Lower leg skin (tissue), 4 donors: Measurements from ENCODE around the gene MCTP1. TPM values are rescaled to one million over a fixed set of nuclear protein-coding genes. Genes with fewer than 3 reads are reported as not detected.

Experiments
- DNase-seq, 2 donors: peaks; one replicate each; pipeline ENCODE4 v3.0.0-alpha.2; 2019; ENCODE audit warnings: low spot score in 2 of 2
- H3K4me3 ChIP-seq: fragments of 200-600 bp; sonication (generic); 2 replicates; pipeline ENCODE4 v1.5.1; 2017; ENCODE audit warnings: mild to moderate bottlenecking, low read depth; ENCODE audit not compliant: poor library complexity, severe bottlenecking
- POLR2A ChIP-seq, 2 donors: fragments of 450-650 bp; IDR thresholded peaks; one replicate each; pipeline ENCODE4 v1.6.1; 2016 to 2017; ENCODE audit warnings: antibody characterized with exemption in 2 of 2, mild to moderate bottlenecking in 1 of 2, moderate library complexity in 1 of 2
- WGBS, 2 donors: methylation state at CpG; one replicate each; pipeline ENCODE4 v1.1.5; 2018; 5-methylcytosine and 5-hydroxymethylcytosine counted together
- intact Hi-C: fragments of 100-400 bp; cut with DNase I; formaldehyde crosslinking; loops from one replicate; pipeline ENCODE4 v1.15.0; 2023; ENCODE audit warnings: low total_unique reads
- total RNA-seq, 4 donors: library from RNA; depleted of rRNA; stranded (reverse); fragments of >200 nt; gene quantifications; one replicate each; pipeline ENCODE4 v1.1.0, GENCODE V29; 2016
- TF ChIP-seq, protein P1 (sequence below), 3 donors: fragments of 450-650 bp; IDR thresholded peaks; one replicate each; pipeline ENCODE4 v1.5.1; 2016; ENCODE audit warnings: antibody characterized with exemption in 3 of 3, mild to moderate bottlenecking in 3 of 3, moderate library complexity in 2 of 3

Gene MCTP1
- total RNA-seq, 4 donors from 2014 or later: 6.3 to 36.5 (median 9.8) TPM

DNA sequence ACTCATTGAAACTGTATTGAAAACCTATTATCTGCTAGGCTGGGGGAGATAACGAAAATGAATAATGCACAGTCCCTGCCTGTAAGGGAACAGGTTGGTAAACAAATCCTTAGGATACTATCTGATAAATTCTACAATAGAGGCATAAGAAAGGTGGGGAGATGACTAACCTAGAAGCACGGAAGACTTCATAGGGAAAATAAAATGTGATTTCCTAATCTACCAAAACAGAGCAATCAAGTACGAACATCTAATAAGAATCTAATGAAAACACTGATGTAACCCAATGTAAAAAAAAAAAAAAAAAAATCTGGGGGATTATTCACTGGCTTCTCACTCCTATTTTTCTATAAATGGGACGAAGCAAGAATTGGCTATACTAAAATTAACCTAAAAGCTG is 542.0 kb downstream of the MCTP1 start:
- H3K4me3 ChIP-seq: no peak overlapping the region
- intact Hi-C loops: no loop called here
- TF ChIP-seq POLR2A (IDR thresholded peaks at IDR 0.05): no peak
- TF ChIP-seq, protein P1, sequence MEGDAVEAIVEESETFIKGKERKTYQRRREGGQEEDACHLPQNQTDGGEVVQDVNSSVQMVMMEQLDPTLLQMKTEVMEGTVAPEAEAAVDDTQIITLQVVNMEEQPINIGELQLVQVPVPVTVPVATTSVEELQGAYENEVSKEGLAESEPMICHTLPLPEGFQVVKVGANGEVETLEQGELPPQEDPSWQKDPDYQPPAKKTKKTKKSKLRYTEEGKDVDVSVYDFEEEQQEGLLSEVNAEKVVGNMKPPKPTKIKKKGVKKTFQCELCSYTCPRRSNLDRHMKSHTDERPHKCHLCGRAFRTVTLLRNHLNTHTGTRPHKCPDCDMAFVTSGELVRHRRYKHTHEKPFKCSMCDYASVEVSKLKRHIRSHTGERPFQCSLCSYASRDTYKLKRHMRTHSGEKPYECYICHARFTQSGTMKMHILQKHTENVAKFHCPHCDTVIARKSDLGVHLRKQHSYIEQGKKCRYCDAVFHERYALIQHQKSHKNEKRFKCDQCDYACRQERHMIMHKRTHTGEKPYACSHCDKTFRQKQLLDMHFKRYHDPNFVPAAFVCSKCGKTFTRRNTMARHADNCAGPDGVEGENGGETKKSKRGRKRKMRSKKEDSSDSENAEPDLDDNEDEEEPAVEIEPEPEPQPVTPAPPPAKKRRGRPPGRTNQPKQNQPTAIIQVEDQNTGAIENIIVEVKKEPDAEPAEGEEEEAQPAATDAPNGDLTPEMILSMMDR (IDR thresholded peaks at IDR 0.05): no peak
- DNase-seq: no peak
- WGBS, 2 donors: 86 to 90% methylated on average over 4 of the region's 4 CpGs

DNA sequence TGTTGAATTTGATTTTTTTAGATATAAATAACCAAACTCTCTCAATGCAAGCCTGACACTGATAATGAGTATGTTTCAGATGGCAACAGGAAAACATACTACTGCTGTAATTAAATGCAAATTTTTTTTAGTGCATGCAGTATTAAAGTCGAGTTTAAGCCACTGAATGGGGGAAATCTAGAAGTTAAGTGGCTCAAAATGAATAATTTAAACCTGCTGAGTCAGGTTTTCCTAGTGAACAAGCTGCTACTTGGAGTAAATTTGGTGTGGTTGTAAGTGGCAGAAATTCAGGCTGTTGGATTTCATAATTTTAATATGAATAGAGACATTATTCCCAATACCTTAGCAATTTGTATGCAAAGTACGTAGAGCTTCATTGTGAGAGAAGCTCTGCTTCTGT is 544.6 kb downstream of the MCTP1 start:
- WGBS, 2 donors: 31 to 46% methylated on average over 2 of the region's 2 CpGs
- TF ChIP-seq, protein P1 (IDR thresholded peaks at IDR 0.05): no peak
- TF ChIP-seq POLR2A (IDR thresholded peaks at IDR 0.05): no peak
- DNase-seq: no peak
- no peak overlapping the region for H3K4me3 ChIP-seq
- intact Hi-C loops: no loop called here

GRCh38 chr5:94736498-94736897 is 548.4 kb downstream of the MCTP1 start:
- 79 to 91% methylated on average over 1 of the region's 1 CpG for WGBS, 2 donors
- TF ChIP-seq, protein P1 (IDR thresholded peaks at IDR 0.05): no peak
- no peak for TF ChIP-seq POLR2A (IDR thresholded peaks at IDR 0.05)
- DNase-seq: no peak
- intact Hi-C loops: no loop called here
- H3K4me3 ChIP-seq: no peak overlapping the region

DNA sequence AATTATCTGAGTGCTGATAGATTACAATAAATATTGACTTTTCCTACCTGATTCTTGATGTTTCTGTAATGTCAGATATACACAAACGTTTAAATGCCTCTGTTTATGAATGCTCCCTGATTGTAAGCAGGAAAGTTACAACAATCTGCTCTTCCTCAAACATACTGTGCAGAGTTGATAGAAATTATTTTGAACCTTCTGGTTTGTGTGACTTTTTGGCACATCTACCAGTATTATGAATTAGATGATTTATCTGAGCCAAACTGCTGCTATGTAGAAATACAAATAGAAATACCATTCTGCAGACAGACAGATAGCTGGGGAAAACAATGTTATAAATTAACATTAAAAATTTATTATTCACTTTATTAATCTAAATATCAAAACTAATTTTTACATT is 553.4 kb downstream of the MCTP1 start:
- 54 to 60% methylated on average over 1 of the region's 1 CpG for WGBS, 2 donors
- intact Hi-C loops: no loop called here
- no peak for DNase-seq
- no peak for TF ChIP-seq POLR2A (IDR thresholded peaks at IDR 0.05)
- TF ChIP-seq, protein P1 (IDR thresholded peaks at IDR 0.05): no peak
- H3K4me3 ChIP-seq: no peak overlapping the region

DNA sequence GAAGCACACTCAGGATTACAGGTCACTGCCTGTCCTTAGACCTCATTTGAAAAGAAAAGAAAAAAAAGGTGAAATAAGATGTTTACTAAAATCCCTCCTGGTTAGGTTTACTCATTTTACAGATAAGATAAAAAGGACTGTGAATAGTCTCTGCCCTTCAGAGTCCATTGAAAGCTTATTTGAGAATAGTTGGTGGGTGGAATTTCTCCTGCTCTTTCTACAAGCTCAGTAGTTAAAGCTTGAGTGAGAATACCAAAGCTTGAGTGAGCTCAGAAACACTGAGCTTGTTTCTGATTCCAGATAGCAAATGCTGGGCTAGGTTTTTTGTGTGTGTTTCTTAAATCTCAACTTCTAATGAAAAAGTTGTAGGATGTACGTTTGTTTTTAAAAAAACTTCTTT is 559.8 kb downstream of the MCTP1 start:
- intact Hi-C loops: no loop called here
- no peak for DNase-seq
- H3K4me3 ChIP-seq: no peak overlapping the region
- 74 to 76% methylated on average over 1 of the region's 1 CpG for WGBS, 2 donors
- TF ChIP-seq POLR2A (IDR thresholded peaks at IDR 0.05): no peak
- TF ChIP-seq, protein P1 (IDR thresholded peaks at IDR 0.05): no peak

GRCh38 chr5:94715768-94716167 is 569.1 kb downstream of the MCTP1 start:
- intact Hi-C loops: no loop called here
- TF ChIP-seq, protein P1 (IDR thresholded peaks at IDR 0.05): no peak
- WGBS, 2 donors: 82 to 85% methylated on average over 3 of the region's 3 CpGs

More at GRCh38 chr5:94715768-94716167, 569.1 kb downstream of the MCTP1 start:
- H3K4me3 ChIP-seq: no peak overlapping the region
- DNase-seq: no peak
